T-helper 1 cell treated with Interleukin-12 subunit alpha and Interleukin-12 subunit beta and Interleukin-4 antibody, amounts not matched to agents 30 ng/mL and 1 ng/mL, for 36 hours (primary cell): ENCODE measurements around the gene KDM7A. TPM values are rescaled to one million over a fixed set of nuclear protein-coding genes. Genes with fewer than 3 reads are reported as not detected.

Source experiments
- intact Hi-C: fragments of 100-400 bp; cut with micrococcal nuclease; formaldehyde crosslinking; loops from one replicate; pipeline ENCODE4 v1.15.1; 2024
- total RNA-seq: library from RNA; stranded (reverse); gene quantifications from 2 replicates; pipeline ENCODE4 v1.2.3, GENCODE V29; 2022

The KDM7A gene
- total RNA-seq, 1 donor from 2014 or later = 29.1 TPM

- intact Hi-C loops = loop anchor here (5.0 to 10.0 kb wide), 7 partner anchors 193 to 1495 kb away; partner anchors contain the start of genes AGK, BRAF and HIPK2
Measured at GRCh38 chr7:140059273-140060242, 117.2 kb downstream of the KDM7A start.

GRCh38 chr7:140058517-140058916 lies 118.3 kb downstream of the KDM7A start:
- intact Hi-C loops = no loop called here

- intact Hi-C loops = no loop called here
Measured at GRCh38 chr7:140057143-140057535, 119.6 kb downstream of the KDM7A start.

GRCh38 chr7:140056431-140057142 lies 120.2 kb downstream of the KDM7A start:
- intact Hi-C loops = no loop called here

GRCh38 chr7:140055833-140056232 lies 121.0 kb downstream of the KDM7A start:
- intact Hi-C loops = no loop called here

- intact Hi-C loops = no loop called here
Measured at GRCh38 chr7:140054751-140055150, 122.0 kb downstream of the KDM7A start.

- intact Hi-C loops = no loop called here
Measured at GRCh38 chr7:140053812-140054539, 122.8 kb downstream of the KDM7A start.

GRCh38 chr7:140051820-140052219 lies 125.0 kb downstream of the KDM7A start:
- intact Hi-C loops = no loop called here

- intact Hi-C loops = no loop called here
Measured at GRCh38 chr7:140050100-140050499, 126.7 kb downstream of the KDM7A start.

GRCh38 chr7:140049339-140050024 lies 127.3 kb downstream of the KDM7A start:
- intact Hi-C loops = no loop called here

GRCh38 chr7:140048989-140049338 lies 127.8 kb downstream of the KDM7A start:
- intact Hi-C loops = no loop called here

GRCh38 chr7:140048138-140048537 lies 128.6 kb downstream of the KDM7A start:
- intact Hi-C loops = no loop called here

- intact Hi-C loops = no loop called here
Measured at GRCh38 chr7:140047197-140047596, 129.6 kb downstream of the KDM7A start.

GRCh38 chr7:140045697-140046096 lies 131.1 kb downstream of the KDM7A start:
- intact Hi-C loops = no loop called here

GRCh38 chr7:140044251-140044650 lies 132.5 kb downstream of the KDM7A start:
- intact Hi-C loops = no loop called here

GRCh38 chr7:140042386-140042670 lies 134.5 kb downstream of the KDM7A start:
- intact Hi-C loops = no loop called here

GRCh38 chr7:140041659-140042385 lies 135.0 kb downstream of the KDM7A start:
- intact Hi-C loops = no loop called here

- intact Hi-C loops = loop anchor here (5.0 kb wide), 1 partner anchor 262 kb away; no protein-coding TSS in a partner anchor
Measured at GRCh38 chr7:140039896-140040295, 136.9 kb downstream of the KDM7A start.

GRCh38 chr7:140039066-140039465 lies 137.7 kb downstream of the KDM7A start:
- intact Hi-C loops = loop anchor here (5.0 kb wide), 1 partner anchor 263 kb away; no protein-coding TSS in a partner anchor

GRCh38 chr7:140036224-140036962 lies 140.4 kb downstream of the KDM7A start:
- intact Hi-C loops = loop anchor here (5.0 kb wide), 1 partner anchor 266 kb away; no protein-coding TSS in a partner anchor
